A549 (cell line): ENCODE results near the gene BEND4.

Experiments used
- CHD2 ChIP-seq: fragments of 150-350 bp; IDR thresholded peaks from 2 replicates; pipeline ENCODE4 v1.6.1; 2014; ENCODE audit warnings: low read length; ENCODE audit not compliant: partially characterized antibody
- MYC ChIP-seq: IDR thresholded peaks from 2 replicates; pipeline ENCODE4 v1.6.1; 2012; ENCODE audit warnings: mild to moderate bottlenecking, inconsistent platforms, low read length, improper control_type of control experiment, borderline replicate concordance
- PBX3 ChIP-seq: IDR thresholded peaks from 2 replicates; pipeline ENCODE4 v1.6.1; 2012

- TF ChIP-seq PBX3 (no peak), MYC (no peak), CHD2 (no peak)
These were observed 72.1 kb downstream of the BEND4 start for GRCh38 chr4:42080306-42080705.
